Heart left ventricle (tissue), 16 donors: ENCODE results near the gene GPR157. TPM values are rescaled to one million over a fixed set of nuclear protein-coding genes. Genes with fewer than 3 reads are reported as not detected.

Experiments used
- ATAC-seq, 4 donors: fragments of 200-7000 bp; cut with Tn5 transposase; one replicate each; pipeline ENCODE4 v1.9.1; 2020 to 2022; ENCODE audit warnings: moderate library complexity in 4 of 4, mild to moderate bottlenecking in 3 of 4, moderate number of reproducible peaks in 1 of 4
- DNase-seq, 5 donors: peaks; one replicate each; pipeline ENCODE4 v3.0.0-alpha.2; 2020
- H3K27ac ChIP-seq, 12 donors: fragments of 200-600 bp; sonication (generic) in 4 of 12; one replicate each; pipeline versions ENCODE4 v1.5.0 to v1.8.0; 2016 to 2022; ENCODE audit warnings: mild to moderate bottlenecking in 2 of 12
- H3K27me3 ChIP-seq, 9 donors: fragments of 200-600 bp; sonication (generic) in 2 of 9; one replicate each; pipeline versions ENCODE4 v1.5.1 to v1.8.0; 2016 to 2022; ENCODE audit warnings: mild to moderate bottlenecking in 3 of 9
- H3K36me3 ChIP-seq, 9 donors: fragments of 200-600 bp; sonication (generic) in 2 of 9; one replicate each; pipeline versions ENCODE4 v1.5.0 to v1.8.0; 2018 to 2022; ENCODE audit warnings: mild to moderate bottlenecking in 2 of 9
- H3K4me1 ChIP-seq, 12 donors: fragments of 200-600 bp; sonication (generic) in 4 of 12; one replicate each; pipeline versions ENCODE4 v1.5.0 to v1.8.0; 2016 to 2022; ENCODE audit warnings: mild to moderate bottlenecking in 3 of 12
- H3K4me3 ChIP-seq, 12 donors: fragments of 200-600 bp; sonication (generic) in 4 of 12; one replicate each; pipeline versions ENCODE4 v1.5.0 to v1.8.0; 2017 to 2022; ENCODE audit warnings: mild to moderate bottlenecking in 9 of 12, moderate library complexity in 4 of 12
- H3K9me3 ChIP-seq, 12 donors: fragments of 200-600 bp; sonication (generic) in 4 of 12; one replicate each; pipeline versions ENCODE4 v1.5.0 to v1.8.0; 2016 to 2022; ENCODE audit warnings: mild to moderate bottlenecking in 1 of 12
- POLR2A ChIP-seq, 2 donors: fragments of 450-650 bp; IDR thresholded peaks; one replicate each; pipeline ENCODE4 v1.6.1; 2017; ENCODE audit warnings: antibody characterized with exemption in 2 of 2, mild to moderate bottlenecking in 2 of 2, moderate library complexity in 2 of 2
- WGBS, 4 donors: extraction: QIAGEN DNeasy Blood & Tissue Kit in 2 of 4; methylation state at CpG; one replicate each; pipeline versions ENCODE4 v1.1.5 to v1.1.7; 2013 to 2018; 5-methylcytosine and 5-hydroxymethylcytosine counted together
- intact Hi-C, 10 donors: fragments of 100-400 bp; cut with DNase I; formaldehyde crosslinking; loops; one replicate each; pipeline versions ENCODE4 v1.11.1 to v1.14.2; 2022
- polyA plus RNA-seq, 2 donors: library from polyadenylated mRNA; stranded (reverse); fragments of 200-250 nt; gene quantifications; one replicate each; pipeline ENCODE4 v1.2.3, GENCODE V29; 2013
- total RNA-seq, 9 donors: library from RNA; depleted of rRNA in 2 of 9; stranded (reverse); fragments of >200 nt in 2 of 9; fragmentation: NEBNext Ultra II Directional in 3 of 9; extraction: Animal tissue kit (Norgen Biotek cat#: 25700) in 3 of 9; gene quantifications; one replicate each; pipeline versions ENCODE4 v1.1.0 to v1.2.4, GENCODE V29; 2016 to 2023
- TF ChIP-seq, protein P1 (sequence below), 12 donors: fragments of 200-600 bp; sonication (generic) in 4 of 12; IDR thresholded peaks; one replicate each; pipeline versions ENCODE4 v1.5.0 to v1.8.0; 2018 to 2022; ENCODE audit warnings: antibody characterized with exemption in 12 of 12, mild to moderate bottlenecking in 5 of 12
- donor health status: ischemic (EF 13 %, LVEDD 7.1; RV severe dilation, severe dysfunction).
- donor health status: healthy with polysubstance abuse.
- donor health status: DM: no; HTN: yes; CAD: no.
- donor health status: DM: no; HTN: no; CAD: no.
- donor health status: ischemic (EF 25% LVEDD 6.9; RV normal size, moderate dysfunction).
- donor health status: ischemic (EF 25% LVEDD 5.7; RV mildly dilated, moderate dysfunction).
- donor health status: healthy.
- donor health status: DM: yes; HTN: yes; CAD: no.
- donor health status: ischemic (EF 35%, LVEDD 5.7; RV mildly dilated, moderate dysfunction).
- donor health status: nonischemic (EF 11% LVEDD 7.7; RV severe dilation, severe dysfunction).
- donor health status: DM: yes; HTN: yes; CAD: no.
- donor health status: PGD.
- donor health status: ischemic (EF 29% LVEDD 5.4; RV normal size, mild dysfunction).
- donor health status: nonischemic (EF 23%, LVEDD 6.1; RV moderate dilation, normal function).

The GPR157 gene
- total and polyA plus RNA-seq, 11 donors: 9.2 to 41.8 (median 29.7) TPM

DNA sequence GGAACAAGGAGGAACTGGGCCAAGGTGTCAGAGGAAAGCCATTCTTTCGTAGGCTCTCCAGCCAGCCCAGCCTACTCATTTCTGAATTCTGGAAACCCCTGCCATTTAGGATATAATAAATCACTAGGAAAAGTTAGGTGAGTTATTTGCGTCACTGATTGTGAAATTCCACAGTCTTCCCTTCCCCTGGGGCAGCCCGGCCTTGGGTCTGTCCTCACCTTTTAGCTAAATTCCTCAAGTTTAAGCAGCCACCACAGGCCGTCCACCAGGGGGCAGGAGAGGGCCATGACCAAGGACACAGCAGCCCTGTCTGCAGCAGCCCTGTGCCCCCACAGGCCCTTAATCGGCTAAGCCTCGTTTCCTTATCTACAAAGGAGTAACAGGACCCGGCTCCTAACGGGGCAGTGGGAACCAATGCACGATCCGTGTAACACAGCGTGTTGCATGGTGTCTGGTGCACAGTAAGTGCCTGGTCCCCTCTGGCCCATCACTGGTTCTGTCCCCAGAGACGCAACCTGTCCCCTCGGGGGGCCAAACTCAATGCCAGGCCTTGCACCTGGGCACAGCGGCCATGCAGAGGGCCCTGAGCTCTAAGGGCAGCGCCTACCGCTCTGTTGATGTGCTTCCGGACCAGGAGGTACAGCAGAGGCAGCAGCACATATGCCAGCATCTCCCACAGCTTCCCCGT is 18.1 kb downstream of the GPR157 start:
- Histone ChIP-seq H3K4me3 (no peak overlapping the region), H3K36me3 (peaks cover 0 to 42% (median 5%) of the 10 kb centered on the region in 9 donors), H3K4me1 (peaks cover 0 to 23% (median 6%) of the 10 kb centered on the region in 12 donors), H3K27me3 (no peaks in the 10 kb centered on the region), H3K9me3 (no peaks in the 10 kb centered on the region), H3K27ac (no peak overlapping the region)
- intact Hi-C loops: loop anchor here (1.0 to 10.0 kb wide), 7 partner anchors 84 to 381 kb away; no protein-coding TSS in a partner anchor
- WGBS, 4 donors: 12 to 39% (median 36%) methylated on average over 6 to 18 of the region's 18 CpGs
- DNase-seq: peak; percentile 83 to 93 (median 89)
- no peak for TF ChIP-seq POLR2A (IDR thresholded peaks at IDR 0.05)
- TF ChIP-seq, protein P1, sequence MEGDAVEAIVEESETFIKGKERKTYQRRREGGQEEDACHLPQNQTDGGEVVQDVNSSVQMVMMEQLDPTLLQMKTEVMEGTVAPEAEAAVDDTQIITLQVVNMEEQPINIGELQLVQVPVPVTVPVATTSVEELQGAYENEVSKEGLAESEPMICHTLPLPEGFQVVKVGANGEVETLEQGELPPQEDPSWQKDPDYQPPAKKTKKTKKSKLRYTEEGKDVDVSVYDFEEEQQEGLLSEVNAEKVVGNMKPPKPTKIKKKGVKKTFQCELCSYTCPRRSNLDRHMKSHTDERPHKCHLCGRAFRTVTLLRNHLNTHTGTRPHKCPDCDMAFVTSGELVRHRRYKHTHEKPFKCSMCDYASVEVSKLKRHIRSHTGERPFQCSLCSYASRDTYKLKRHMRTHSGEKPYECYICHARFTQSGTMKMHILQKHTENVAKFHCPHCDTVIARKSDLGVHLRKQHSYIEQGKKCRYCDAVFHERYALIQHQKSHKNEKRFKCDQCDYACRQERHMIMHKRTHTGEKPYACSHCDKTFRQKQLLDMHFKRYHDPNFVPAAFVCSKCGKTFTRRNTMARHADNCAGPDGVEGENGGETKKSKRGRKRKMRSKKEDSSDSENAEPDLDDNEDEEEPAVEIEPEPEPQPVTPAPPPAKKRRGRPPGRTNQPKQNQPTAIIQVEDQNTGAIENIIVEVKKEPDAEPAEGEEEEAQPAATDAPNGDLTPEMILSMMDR (IDR thresholded peaks at IDR 0.05): peak; percentile 85 to 97 (median 92)
- ATAC-seq: peak; percentile 48 to 82 (median 78)

GRCh38 chr1:9108056-9108665 is 20.7 kb downstream of the GPR157 start:
- ATAC-seq: peak in 2 of 4 donors; percentile 24 to 31
- Histone ChIP-seq H3K9me3 (no peaks in the 10 kb centered on the region), H3K27ac (peak overlapping the region in 1 of 12 donors; percentile 33), H3K36me3 (peaks cover 0 to 56% (median 15%) of the 10 kb centered on the region in 9 donors), H3K4me3 (no peak overlapping the region), H3K4me1 (peaks cover 0 to 23% (median 6%) of the 10 kb centered on the region in 12 donors), H3K27me3 (no peaks in the 10 kb centered on the region)
- TF ChIP-seq, protein P1 (IDR thresholded peaks at IDR 0.05): no peak
- TF ChIP-seq POLR2A (IDR thresholded peaks at IDR 0.05): no peak
- WGBS, 4 donors: 78 to 85% (median 82%) methylated on average over 12 of the region's 12 CpGs
- intact Hi-C loops: loop anchor here in 2 of 10 donors (10.0 kb wide), 1 partner anchor 193 kb away; no protein-coding TSS in a partner anchor
- no peak for DNase-seq

- Histone ChIP-seq H3K4me3 (no peak overlapping the region), H3K9me3 (no peaks in the 10 kb centered on the region), H3K4me1 (peaks cover 0 to 23% (median 6%) of the 10 kb centered on the region in 12 donors), H3K27ac (no peak overlapping the region), H3K27me3 (no peaks in the 10 kb centered on the region), H3K36me3 (peaks cover 0 to 66% (median 25%) of the 10 kb centered on the region in 9 donors)
- intact Hi-C loops: loop anchor here in 2 of 10 donors (10.0 kb wide), 1 partner anchor 192 kb away; no protein-coding TSS in a partner anchor
- 17 to 41% (median 22%) methylated on average over 4 of the region's 4 CpGs for WGBS, 4 donors
- TF ChIP-seq POLR2A (IDR thresholded peaks at IDR 0.05): no peak
- ATAC-seq (no peak), DNase-seq (no peak)
Observed at GRCh38 chr1:9107136-9107535, 21.8 kb downstream of the GPR157 start.

- Histone ChIP-seq H3K4me1 (peaks cover 0 to 23% (median 6%) of the 10 kb centered on the region in 12 donors), H3K36me3 (peaks cover 0 to 68% (median 29%) of the 10 kb centered on the region in 9 donors), H3K27me3 (no peaks in the 10 kb centered on the region), H3K4me3 (no peak overlapping the region), H3K9me3 (no peaks in the 10 kb centered on the region), H3K27ac (no peak overlapping the region)
- WGBS, 4 donors: 91 to 94% (median 93%) methylated on average over 14 of the region's 14 CpGs
- ATAC-seq (no peak), DNase-seq (no peak)
- no peak for TF ChIP-seq POLR2A (IDR thresholded peaks at IDR 0.05)
- TF ChIP-seq, protein P1 (IDR thresholded peaks at IDR 0.05): no peak
- intact Hi-C loops: loop anchor here in 2 of 10 donors (10.0 kb wide), 1 partner anchor 191 kb away; no protein-coding TSS in a partner anchor
Observed at GRCh38 chr1:9106286-9106685, 22.6 kb downstream of the GPR157 start.
